NCI-H2227 treated with DMSO at 0.1 percent for 48 hours (cell line): ENCODE results near the gene GET4.

Source experiments
- DNase-seq: peaks from one replicate; lab custom pipeline; 2025; lab: John Stamatoyannopoulos, UW

The GET4 gene

DNA sequence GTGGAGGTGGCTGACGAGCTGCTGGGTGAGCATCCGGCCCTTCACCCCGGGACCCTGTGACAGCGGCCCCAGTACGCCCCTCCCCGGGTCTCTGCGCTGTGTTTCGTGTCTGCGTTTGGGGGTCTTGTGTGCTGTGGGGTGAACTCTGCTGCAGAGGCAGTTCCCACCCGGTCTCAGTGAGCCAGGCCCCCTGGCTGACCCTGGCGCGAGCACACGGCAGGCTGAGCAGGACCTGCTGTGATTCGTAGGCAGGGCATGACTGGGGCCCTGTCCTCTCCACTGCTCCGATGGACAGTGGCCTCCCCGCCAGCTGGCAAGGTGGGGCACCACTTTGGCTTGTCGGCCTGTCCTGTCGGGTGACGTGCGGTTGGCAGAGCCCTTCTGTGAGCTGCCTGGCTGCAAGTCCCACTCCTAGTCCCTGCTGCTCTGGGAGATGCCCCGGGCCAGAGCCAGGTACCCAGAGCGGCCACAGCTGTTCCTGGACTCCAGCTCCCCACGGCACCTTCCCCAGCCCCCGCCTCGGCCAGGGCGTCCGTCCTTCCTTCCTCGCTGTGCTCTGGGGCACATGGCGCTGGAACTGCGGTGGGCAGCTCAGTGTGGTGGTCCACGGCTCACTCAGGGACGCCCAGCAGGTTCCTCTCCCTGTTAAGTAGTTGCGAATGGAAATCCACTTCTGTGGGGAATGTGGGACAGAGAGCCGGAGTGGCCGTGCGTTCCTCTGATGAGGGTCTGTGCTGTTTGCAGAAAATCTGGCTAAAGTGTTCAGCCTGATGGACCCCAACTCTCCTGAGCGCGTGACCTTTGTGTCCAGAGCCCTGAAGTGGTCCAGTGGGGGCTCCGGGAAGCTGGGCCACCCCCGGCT is 10.5 kb downstream of the GET4 start:
- no peak for DNase-seq

- DNase-seq = no peak
These were observed 11.1 kb downstream of the GET4 start for GRCh38 chr7:887488-887820.

DNA sequence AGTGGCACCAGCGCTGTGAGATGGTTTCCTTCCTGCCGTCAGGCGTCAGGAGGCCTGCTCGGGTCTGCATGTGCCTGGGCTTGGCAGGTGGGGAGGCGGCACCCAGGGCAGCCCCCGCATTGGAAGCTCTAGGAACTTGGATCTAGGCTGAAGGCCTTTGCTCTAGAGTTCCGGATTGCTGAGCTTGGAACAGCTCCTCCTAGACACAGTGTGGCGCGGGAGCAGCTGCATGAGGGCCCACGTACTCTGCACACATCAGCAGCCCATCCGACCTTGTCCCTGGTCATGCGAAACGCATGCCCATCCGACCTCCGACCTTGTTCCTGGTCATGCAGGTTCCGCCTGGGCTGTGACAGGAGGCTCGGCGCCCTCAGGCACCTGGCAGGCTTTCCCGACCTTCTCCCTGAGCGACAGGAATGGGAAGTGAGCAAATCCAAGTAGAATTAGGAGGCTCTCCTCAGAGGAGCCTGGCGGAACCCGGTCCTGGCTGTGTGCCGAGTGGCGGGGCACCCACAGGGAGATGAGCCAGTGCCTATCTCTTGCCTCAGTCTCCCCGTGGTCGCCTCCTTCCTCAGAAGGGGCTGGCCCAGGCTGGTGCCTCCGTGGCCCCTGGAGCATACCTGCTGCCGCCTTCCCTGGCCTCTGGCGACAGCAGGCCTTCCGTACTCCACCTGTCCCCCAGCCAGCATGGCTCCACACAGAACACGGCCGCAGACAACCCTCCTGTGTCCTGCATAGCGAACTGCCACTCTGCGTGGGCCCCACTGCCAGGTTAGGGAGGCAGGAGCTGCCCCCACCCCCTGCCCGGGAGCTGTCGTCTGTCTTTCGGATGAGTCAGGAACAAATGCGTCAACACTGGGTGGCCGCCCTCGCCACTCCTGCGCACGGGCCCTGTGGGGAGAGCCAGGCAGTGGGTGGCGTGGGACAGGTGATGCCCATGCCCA is 12.0 kb downstream of the GET4 start:
- DNase-seq = no peak

DNA sequence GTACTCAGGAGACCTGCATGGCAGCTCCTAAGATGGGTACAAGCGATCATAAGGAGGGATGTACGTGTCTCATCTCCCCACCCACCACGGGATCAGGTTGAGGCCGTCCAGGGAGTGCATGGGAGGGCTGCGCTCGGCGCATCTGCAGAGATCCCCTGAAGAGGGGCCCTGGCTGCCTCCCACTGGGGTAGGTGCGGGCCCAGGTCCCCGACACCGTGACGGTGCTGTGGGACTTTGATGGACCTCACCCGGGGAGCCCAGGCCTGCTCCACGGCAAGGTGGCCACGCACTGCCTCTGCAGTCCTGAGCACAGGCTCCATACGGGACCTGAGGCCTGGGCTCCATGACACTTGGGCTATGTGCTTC is 12.7 kb downstream of the GET4 start:
- no peak for DNase-seq

GRCh38 chr7:889391-889790 is 13.0 kb downstream of the GET4 start:
- no peak for DNase-seq

DNA sequence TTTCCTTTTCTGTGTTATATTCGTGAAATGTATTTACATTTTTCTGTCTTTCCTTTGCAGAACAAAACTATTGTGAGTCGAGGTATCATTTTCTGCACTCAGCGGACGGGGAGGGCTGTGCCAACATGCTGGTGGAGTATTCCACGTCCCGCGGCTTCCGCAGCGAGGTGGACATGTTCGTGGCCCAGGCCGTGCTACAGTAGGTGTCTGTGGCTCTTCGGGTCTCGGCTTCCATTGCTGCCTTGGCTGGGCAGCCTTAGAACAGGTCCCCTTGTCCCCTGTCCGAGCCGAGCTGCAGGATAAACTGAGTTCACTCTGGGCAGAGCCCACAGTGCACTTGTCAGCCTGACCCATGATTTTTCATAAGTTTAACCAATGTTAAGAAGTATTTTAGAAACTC is 14.5 kb downstream of the GET4 start:
- no peak for DNase-seq

DNA sequence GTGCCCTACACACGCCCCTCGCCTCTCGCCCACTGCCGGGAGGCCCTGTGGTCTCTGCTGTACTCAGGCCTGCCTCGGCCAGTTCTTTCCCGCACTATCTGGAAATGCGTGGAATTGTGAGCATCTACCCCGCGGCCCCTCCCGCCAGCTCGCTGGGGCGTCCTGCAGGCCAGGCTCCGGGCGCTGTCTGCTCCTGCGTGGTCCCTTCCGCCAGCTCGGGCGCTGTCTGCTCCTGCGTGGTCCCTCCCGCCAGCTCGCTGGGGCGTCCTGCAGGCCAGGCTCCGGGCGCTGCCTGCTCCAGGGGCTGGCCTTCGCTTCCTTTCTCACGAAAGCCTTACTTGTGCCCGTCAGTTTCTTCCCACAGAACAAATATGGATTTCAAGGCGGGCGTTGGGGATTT is 14.9 kb downstream of the GET4 start:
- DNase-seq = no peak

DNA sequence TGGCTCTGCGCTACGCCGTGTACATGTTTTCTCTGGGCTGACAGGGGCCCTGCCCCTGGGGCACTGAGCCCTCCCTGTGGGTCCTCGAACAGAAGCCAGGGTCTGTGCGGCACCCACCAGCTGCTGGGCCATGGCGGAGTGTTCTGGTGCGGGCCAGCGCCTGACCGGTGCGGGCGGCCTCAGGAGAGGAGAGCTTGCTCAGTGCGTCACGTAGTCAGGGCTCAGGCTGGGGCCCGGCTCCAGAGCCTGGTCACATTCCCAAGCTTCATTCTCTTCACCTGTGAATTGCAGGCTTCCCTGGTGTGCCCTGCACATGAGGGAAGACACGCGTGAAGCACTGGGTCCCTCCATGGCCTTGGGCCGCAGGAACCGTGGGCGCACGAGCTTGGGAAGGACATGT is 15.5 kb downstream of the GET4 start:
- no peak for DNase-seq

DNA sequence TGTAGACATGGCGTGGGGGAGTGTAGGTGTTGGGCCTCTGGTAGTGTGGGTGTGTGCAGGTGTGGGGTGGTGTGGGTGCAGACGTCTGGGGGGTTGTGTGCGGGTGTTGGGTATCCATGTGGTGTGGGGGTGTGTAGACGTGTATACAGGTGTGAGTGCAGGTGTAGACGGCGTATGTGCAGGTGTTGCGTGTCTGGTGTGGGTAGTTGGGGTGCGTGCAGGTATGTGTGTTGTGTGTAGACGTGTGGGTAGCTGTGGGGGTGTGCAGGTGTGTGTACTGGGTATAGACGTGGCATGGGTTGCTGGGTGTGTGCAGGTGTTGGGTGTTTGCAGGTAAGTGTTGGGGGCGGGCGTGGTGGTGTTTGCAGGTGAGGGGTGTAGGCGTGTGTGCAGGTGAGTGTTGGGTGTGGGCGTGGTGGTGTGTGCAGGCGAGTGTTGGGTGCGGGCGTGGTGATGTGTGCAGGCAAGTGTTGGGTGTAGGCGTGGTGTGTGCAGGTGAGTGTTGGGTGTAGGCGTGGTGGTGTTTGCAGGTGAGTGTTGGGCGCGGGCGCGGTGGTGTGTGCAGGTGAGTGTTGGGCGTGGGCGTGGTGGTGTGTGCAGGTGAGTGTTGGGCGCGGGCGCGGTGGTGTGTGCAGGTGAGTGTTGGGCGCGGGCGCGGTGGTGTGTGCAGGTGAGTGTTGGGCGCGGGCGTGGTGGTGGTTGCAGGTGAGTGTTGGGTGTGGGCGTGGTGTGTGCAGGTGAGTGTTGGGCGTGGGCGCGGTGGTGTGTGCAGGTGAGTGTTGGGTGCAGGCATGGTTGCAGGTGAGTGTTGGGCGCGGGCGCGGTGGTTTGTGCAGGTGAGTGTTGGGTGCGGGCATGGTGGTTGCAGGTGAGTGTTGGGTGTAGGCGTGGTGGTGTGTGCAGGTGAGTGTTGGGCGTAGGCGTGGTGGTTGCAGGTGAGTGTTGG is 16.6 kb downstream of the GET4 start:
- DNase-seq = no peak

- DNase-seq = no peak
These were observed 17.3 kb downstream of the GET4 start for GRCh38 chr7:893686-894085.

DNA sequence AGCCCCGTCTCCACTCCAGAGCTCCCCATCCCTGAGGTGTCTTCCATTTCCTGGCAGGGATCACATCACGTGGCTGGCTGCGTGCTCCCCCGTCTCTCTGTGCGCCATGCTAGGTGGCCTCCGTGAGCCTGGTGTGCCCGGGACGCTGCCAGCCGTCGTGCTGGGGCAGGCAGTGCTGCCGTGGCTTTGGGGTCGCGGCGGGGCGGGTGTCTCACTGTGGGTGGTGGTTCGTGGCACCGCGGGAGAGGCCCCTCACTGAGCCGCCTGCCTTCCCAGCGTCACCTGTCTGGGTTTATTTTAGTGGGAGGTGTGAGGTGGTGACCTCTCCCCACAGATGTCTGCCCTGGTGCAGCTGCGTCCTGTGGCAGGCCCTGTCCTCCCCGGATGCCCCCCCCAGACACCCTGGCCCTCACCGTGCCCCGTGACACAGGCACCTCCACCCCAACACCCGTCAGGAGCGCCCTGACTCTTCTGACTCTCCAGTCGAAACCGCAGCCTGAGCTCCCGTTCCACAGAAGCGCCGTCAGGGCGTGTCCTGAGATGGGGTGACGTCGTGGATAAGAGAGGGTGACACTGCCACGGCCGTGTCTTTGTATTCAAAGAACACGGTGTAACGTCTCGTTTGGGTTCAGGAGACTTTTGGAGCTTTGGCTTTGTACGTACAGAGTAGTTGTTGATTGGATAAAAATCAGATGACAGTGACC is 18.0 kb downstream of the GET4 start:
- DNase-seq = no peak

- no peak for DNase-seq
These were observed 18.6 kb downstream of the GET4 start for GRCh38 chr7:894927-895450.

GRCh38 chr7:895451-896052 is 19.2 kb downstream of the GET4 start:
- no peak for DNase-seq

DNA sequence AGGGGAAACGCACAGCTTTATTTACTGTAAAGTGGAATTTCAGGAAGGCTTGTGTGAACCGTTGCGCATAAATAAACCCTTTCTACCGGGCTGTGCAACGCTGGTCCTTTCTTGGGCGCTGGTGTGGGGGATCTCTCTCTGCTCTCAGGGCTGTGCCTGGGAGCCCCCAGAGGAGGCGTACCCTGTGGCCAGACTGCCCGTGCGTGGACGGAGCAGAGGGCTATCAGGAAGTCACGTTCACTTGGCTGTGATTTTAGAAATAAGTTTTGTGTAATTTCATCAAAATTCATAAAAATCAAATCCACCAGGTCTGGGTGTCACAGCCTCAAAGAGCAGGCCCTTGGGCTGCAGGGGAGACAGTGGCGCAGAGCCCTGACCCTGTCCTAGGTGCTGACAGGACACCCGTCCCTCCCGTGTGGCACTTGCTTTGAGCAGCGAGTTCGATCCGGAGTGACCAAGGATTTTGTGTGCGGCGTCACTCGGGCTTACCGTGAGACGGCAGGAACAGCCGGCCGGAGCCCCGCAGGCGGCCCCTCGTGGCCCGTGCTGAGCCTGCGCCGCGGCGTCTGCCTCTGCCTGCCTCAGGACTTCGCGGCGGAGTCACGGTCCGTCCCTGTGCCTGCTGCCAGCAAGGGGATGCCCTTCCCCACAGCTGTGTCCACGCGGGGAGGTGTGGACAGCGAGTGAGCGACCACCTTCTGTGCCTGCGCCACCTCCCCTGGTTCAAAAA is 20.2 kb downstream of the GET4 start:
- DNase-seq = no peak

DNA sequence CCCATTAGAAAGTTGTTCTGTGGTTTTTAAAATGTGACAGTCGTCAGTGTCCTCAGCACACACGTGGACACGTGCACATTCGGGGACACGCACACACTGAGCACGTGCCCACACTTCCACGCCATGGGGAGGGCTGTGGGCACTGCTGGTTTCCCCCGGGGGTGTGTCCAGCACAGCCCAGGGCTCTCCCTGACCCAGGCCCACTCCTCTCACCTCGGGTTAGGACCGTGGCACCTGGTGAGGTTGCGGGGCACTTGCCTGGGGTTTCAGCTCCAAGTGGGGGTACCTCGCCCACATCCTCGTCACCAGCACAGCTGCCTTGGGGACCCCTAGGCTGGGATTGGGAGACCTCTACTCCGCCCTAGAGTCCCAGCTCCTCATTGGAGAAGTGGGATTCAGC is 20.7 kb downstream of the GET4 start:
- DNase-seq = no peak

GRCh38 chr7:897771-898376 is 21.5 kb downstream of the GET4 start:
- DNase-seq = no peak

DNA sequence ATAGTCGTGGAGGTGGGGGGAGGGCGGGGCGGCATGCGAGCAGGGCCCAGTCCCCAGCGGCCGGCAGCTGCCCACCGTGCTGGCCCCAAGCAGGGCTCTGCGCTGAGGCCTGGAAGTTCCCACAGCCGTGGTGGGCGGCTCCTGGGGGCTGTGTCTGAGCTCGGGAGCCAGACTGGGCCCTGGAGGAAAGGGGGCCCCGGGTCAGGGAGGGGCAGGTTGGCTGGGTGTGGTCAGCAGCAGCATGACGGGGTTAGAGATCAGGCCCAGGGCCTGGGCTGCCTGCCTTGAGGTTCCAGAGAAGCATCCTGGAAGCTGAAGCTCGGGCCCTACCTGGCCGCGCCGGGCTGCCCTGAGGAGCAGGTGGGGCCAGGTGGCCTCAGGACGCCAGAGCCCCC is 22.1 kb downstream of the GET4 start:
- no peak for DNase-seq

GRCh38 chr7:898855-899681 is 22.7 kb downstream of the GET4 start:
- no peak for DNase-seq

DNA sequence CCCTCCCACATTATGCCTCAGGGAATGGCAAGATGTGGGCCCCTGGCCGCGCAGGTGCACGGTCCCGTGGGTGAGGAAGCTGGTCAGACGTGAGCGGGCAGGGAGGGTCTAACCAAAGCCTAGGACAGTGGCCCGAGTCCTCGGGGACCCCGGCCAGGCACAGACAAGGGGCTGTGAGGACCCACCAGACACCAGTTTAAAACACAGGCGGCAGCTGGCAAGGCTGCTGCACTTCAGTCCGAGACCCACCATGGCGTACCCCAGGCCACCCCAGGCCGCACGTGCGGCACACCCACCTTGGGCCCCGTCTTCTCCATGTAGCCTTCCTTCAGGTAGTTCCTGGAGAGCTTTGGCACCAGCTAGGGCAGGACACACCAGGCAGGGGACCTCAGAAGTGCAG is 23.5 kb downstream of the GET4 start:
- no peak for DNase-seq
